Fibroblast of villous mesenchyme (primary cell): ENCODE data around the gene ATP11A. TPM values are rescaled to one million over a fixed set of nuclear protein-coding genes. Genes with fewer than 3 reads are reported as not detected.

Experiments
- DNase-seq: peaks from one replicate; pipeline ENCODE4 v3.0.0-alpha.2; 2010; ENCODE audit warnings: low read depth
- H3K4me3 ChIP-seq: 2 replicates; pipeline ENCODE4 v1.5.1; 2011; ENCODE audit warnings: low read depth, mild to moderate bottlenecking, low read length
- CTCF ChIP-seq: IDR thresholded peaks from 2 replicates; pipeline ENCODE4 v1.5.1; 2012; ENCODE audit warnings: low read depth, mild to moderate bottlenecking, low read length; ENCODE audit not compliant: insufficient read depth
- total RNA-seq: library from RNA; depleted of rRNA; stranded (reverse); fragments of >200 nt; gene quantifications from 2 replicates; pipeline ENCODE4 v1.2.3, GENCODE V29; 2012

ATP11A gene
- total RNA-seq, 1 donor, result 6.9 TPM

GRCh38 chr13:112686364-112686763 lies 3.5 kb upstream of the ATP11A start:
- DNase-seq, result no peak
- TF ChIP-seq CTCF, result no peak
- H3K4me3 ChIP-seq, result no peak overlapping the region

- TF ChIP-seq CTCF, result no peak
- H3K4me3 ChIP-seq, result no peak overlapping the region
- DNase-seq, result no peak
Measured at GRCh38 chr13:112686987-112687386, 2.9 kb upstream of the ATP11A start.

GRCh38 chr13:112687836-112688559 lies 1.8 kb upstream of the ATP11A start:
- no peak for TF ChIP-seq CTCF
- DNase-seq, result no peak
- no peak overlapping the region for H3K4me3 ChIP-seq

GRCh38 chr13:112688560-112689302 lies 1.1 kb upstream of the ATP11A start:
- H3K4me3 ChIP-seq, result peak overlapping the region; percentile 76
- DNase-seq, result peak; percentile 40
- no peak for TF ChIP-seq CTCF

GRCh38 chr13:112690283-112690929 lies 568 bp downstream of the ATP11A start:
- peak overlapping the region; percentile 76 for H3K4me3 ChIP-seq
- no peak for TF ChIP-seq CTCF
- peak; percentile 37 for DNase-seq

- no peak for TF ChIP-seq CTCF
- H3K4me3 ChIP-seq, result peak overlapping the region; percentile 76
- DNase-seq, result no peak
Measured at GRCh38 chr13:112692104-112692503, 2.3 kb downstream of the ATP11A start.
